H9 (cell line): ENCODE results near the gene TMEM209. TPM values are rescaled to one million over a fixed set of nuclear protein-coding genes. Genes with fewer than 3 reads are reported as not detected.

Source experiments
- DNase-seq: peaks from one replicate; pipeline ENCODE4 v3.0.0-alpha.2; 2017
- H2AFZ ChIP-seq: one replicate; pipeline ENCODE4 v1.6.1; 2013; ENCODE audit warnings: mild to moderate bottlenecking, low read length, control low read depth, moderate library complexity
- H2AK5ac ChIP-seq: 2 replicates; pipeline ENCODE4 v1.6.1; 2013; ENCODE audit warnings: low read length, control low read depth, mixed read lengths; ENCODE audit not compliant: insufficient read length
- H2BK120ac ChIP-seq: one replicate; pipeline ENCODE4 v1.6.1; 2013; ENCODE audit warnings: low read depth, mild to moderate bottlenecking, low read length, control low read depth, inconsistent platforms; ENCODE audit not compliant: poor library complexity, severe bottlenecking
- H2BK12ac ChIP-seq: 2 replicates; pipeline ENCODE4 v1.6.1; 2013; ENCODE audit warnings: low read length, control low read depth, mixed read lengths, low read depth; ENCODE audit not compliant: insufficient read length
- H2BK15ac ChIP-seq: 2 replicates; pipeline ENCODE4 v1.6.1; 2013; ENCODE audit warnings: low read depth, low read length, control low read depth
- H2BK20ac ChIP-seq: one replicate; pipeline ENCODE4 v1.6.1; 2013; ENCODE audit warnings: low read depth, mild to moderate bottlenecking, low read length, control low read depth, inconsistent platforms; ENCODE audit not compliant: poor library complexity, severe bottlenecking
- H2BK5ac ChIP-seq: 2 replicates; pipeline ENCODE4 v1.6.1; 2013; ENCODE audit warnings: low read length, control low read depth, mixed read lengths; ENCODE audit not compliant: insufficient read length
- H3K14ac ChIP-seq: 2 replicates; pipeline ENCODE4 v1.6.1; 2013; ENCODE audit warnings: low read length, control low read depth; ENCODE audit not compliant: insufficient read depth
- H3K18ac ChIP-seq: 2 replicates; pipeline ENCODE4 v1.6.1; 2013; ENCODE audit warnings: low read depth, mild to moderate bottlenecking, mixed read lengths, low read length, control low read depth; ENCODE audit not compliant: insufficient read length
- H3K23ac ChIP-seq: 2 replicates; pipeline ENCODE4 v1.6.1; 2013; ENCODE audit warnings: low read length, control low read depth, mixed read lengths, low read depth; ENCODE audit not compliant: insufficient read length
- H3K23me2 ChIP-seq: 2 replicates; pipeline ENCODE4 v1.6.1; 2013; ENCODE audit warnings: low read depth, mild to moderate bottlenecking, mixed read lengths, low read length, control low read depth; ENCODE audit not compliant: insufficient read length, poor library complexity, severe bottlenecking
- H3K27ac ChIP-seq: 2 replicates; pipeline ENCODE4 v1.5.1; 2013; ENCODE audit warnings: low read length, control low read depth, mixed read lengths, low read depth; ENCODE audit not compliant: insufficient read length
- H3K27me3 ChIP-seq: 2 replicates; pipeline ENCODE4 v1.6.1; 2013; ENCODE audit warnings: low read length, control low read depth, inconsistent platforms; ENCODE audit not compliant: insufficient read depth
- H3K4ac ChIP-seq: 2 replicates; pipeline ENCODE4 v1.6.1; 2013; ENCODE audit warnings: low read depth, mild to moderate bottlenecking, control low read depth, inconsistent platforms, low read length, moderate library complexity
- H3K4me1 ChIP-seq: 2 replicates; pipeline ENCODE4 v1.6.1; 2013; ENCODE audit warnings: low read length, control low read depth, inconsistent platforms; ENCODE audit not compliant: insufficient read depth
- H3K4me2 ChIP-seq: 2 replicates; pipeline ENCODE4 v1.6.1; 2013; ENCODE audit warnings: low read length, control low read depth, mixed read lengths; ENCODE audit not compliant: insufficient read length, insufficient read depth
- H3K56ac ChIP-seq: 2 replicates; pipeline ENCODE4 v1.6.1; 2013; ENCODE audit warnings: low read depth, mild to moderate bottlenecking, mixed read lengths, low read length, control low read depth; ENCODE audit not compliant: insufficient read length
- H3K79me1 ChIP-seq: 2 replicates; pipeline ENCODE4 v1.6.1; 2013; ENCODE audit warnings: low read depth, mild to moderate bottlenecking, moderate library complexity, low read length, control low read depth, inconsistent platforms; ENCODE audit not compliant: insufficient read depth, poor library complexity, severe bottlenecking
- H3K79me2 ChIP-seq: 2 replicates; pipeline ENCODE4 v1.6.1; 2013; ENCODE audit warnings: low read length, control low read depth, inconsistent platforms; ENCODE audit not compliant: insufficient read depth
- H3K9ac ChIP-seq: 2 replicates; pipeline ENCODE4 v1.6.1; 2013; ENCODE audit warnings: low read length, control low read depth, mixed read lengths; ENCODE audit not compliant: insufficient read length; ENCODE audit errors: extremely low read depth
- H3K9me3 ChIP-seq: one replicate; pipeline ENCODE4 v1.6.1; 2013; ENCODE audit warnings: low read depth, low read length, inconsistent platforms; ENCODE audit not compliant: control insufficient read depth
- H3T11ph ChIP-seq: one replicate; pipeline ENCODE4 v1.6.1; 2013; ENCODE audit warnings: mild to moderate bottlenecking, low read length, control low read depth, inconsistent platforms
- H4K20me1 ChIP-seq: one replicate; pipeline ENCODE4 v1.6.1; 2013; ENCODE audit not compliant: control insufficient read depth, insufficient read length, insufficient read depth
- H4K5ac ChIP-seq: 2 replicates; pipeline ENCODE4 v1.6.1; 2013; ENCODE audit warnings: low read depth, mild to moderate bottlenecking, mixed read lengths, low read length, control low read depth; ENCODE audit not compliant: insufficient read length
- H4K8ac ChIP-seq: replicated peaks from 2 replicates; pipeline ENCODE4 v1.6.1; 2013; ENCODE audit warnings: low read length, control low read depth, mixed read lengths, low read depth; ENCODE audit not compliant: insufficient read length
- H4K91ac ChIP-seq: 2 replicates; pipeline ENCODE4 v1.6.1; 2013; ENCODE audit warnings: low read depth, mild to moderate bottlenecking, moderate library complexity, mixed read lengths, low read length, control low read depth; ENCODE audit not compliant: insufficient read length
- H3K27ac Mint-ChIP-seq, 3 experiments: 2 replicates in 2 of 3; 3 replicates in 1 of 3; pipeline ENCODE4 v1.8.0; 2020 to 2021; ENCODE audit warnings: mixed read lengths in 3 of 3, mild to moderate bottlenecking in 1 of 3, moderate library complexity in 1 of 3
- H3K27me3 Mint-ChIP-seq: 2 replicates; pipeline ENCODE4 v1.8.0; 2021; ENCODE audit warnings: low read depth, mild to moderate bottlenecking, moderate library complexity, mixed read lengths
- H3K36me3 Mint-ChIP-seq, 3 experiments: 2 replicates in 2 of 3; 3 replicates in 1 of 3; pipeline ENCODE4 v1.8.0; 2020 to 2021; ENCODE audit warnings: low read depth in 3 of 3, mixed read lengths in 3 of 3; ENCODE audit not compliant: insufficient read depth in 1 of 3
- H3K4me1 Mint-ChIP-seq, 2 experiments: 2 replicates each; pipeline ENCODE4 v1.8.0; 2020; ENCODE audit warnings: mixed read lengths in 2 of 2
- H3K4me3 Mint-ChIP-seq, 2 experiments: 2 replicates in 1 of 2; 3 replicates in 1 of 2; pipeline ENCODE4 v1.8.0; 2020 to 2021; ENCODE audit warnings: mild to moderate bottlenecking in 2 of 2, mixed read lengths in 2 of 2, moderate library complexity in 1 of 2
- H3K9me3 Mint-ChIP-seq, 2 experiments: 2 replicates in 1 of 2; 3 replicates in 1 of 2; pipeline ENCODE4 v1.8.0; 2020; ENCODE audit warnings: mild to moderate bottlenecking in 2 of 2, mixed read lengths in 2 of 2, moderate library complexity in 1 of 2
- CTCF ChIP-seq: fragments of 200-600 bp; sonication (generic); conservative IDR thresholded peaks from 3 replicates; pipeline ENCODE4 v1.8.0; 2021; ENCODE audit warnings: antibody characterized with exemption, mild to moderate bottlenecking
- WGBS: extraction: QIAGEN DNeasy Blood & Tissue Kit; methylation state at CpG from one replicate; pipeline ENCODE4 v1.1.7; 2013; ENCODE audit warnings: missing lambda C conversion rate, low lambda C conversion rate, mixed read lengths; ENCODE audit not compliant: insufficient read length; ENCODE audit errors: extremely low coverage; 5-methylcytosine and 5-hydroxymethylcytosine counted together
- total RNA-seq: library from RNA; stranded (reverse); gene quantifications from 2 replicates; pipeline ENCODE4 v1.2.1, GENCODE V29; 2021

Gene TMEM209
- total RNA-seq, 1 experiment from 2014 or later = 30.8 TPM

- H3K4me1 Mint-ChIP-seq = peaks cover 11 to 14% of the 10 kb centered on the region in 2 experiments
- no peaks in the 10 kb centered on the region for H4K20me1 ChIP-seq
- no peak overlapping the region for H3K14ac ChIP-seq
- no peak overlapping the region for H3K56ac ChIP-seq
- no peak overlapping the region for H2AFZ ChIP-seq
- no peaks in the 10 kb centered on the region for H3K23me2 ChIP-seq
- H3K23ac ChIP-seq = no peak overlapping the region
- no peak overlapping the region for H2BK5ac ChIP-seq
- H3K79me1 ChIP-seq = no peaks in the 10 kb centered on the region
- peak overlapping the region in 1 of 3 experiments; percentile 19; a peak in 1 of 7 replicates for H3K27ac Mint-ChIP-seq
- no peak overlapping the region for H2BK120ac ChIP-seq
- H3T11ph ChIP-seq = no peak overlapping the region
- no CpG with 5 or more reads among the region's 1 CpG for WGBS
- H3K9me3 ChIP-seq = no peaks in the 10 kb centered on the region
- no peaks in the 10 kb centered on the region for H3K4me1 ChIP-seq
- peaks cover 0 to 13% (median 0%) of the 10 kb centered on the region in 3 experiments; a peak in 3 of 7 replicates for H3K36me3 Mint-ChIP-seq
- TF ChIP-seq CTCF = no peak
- H3K79me2 ChIP-seq = no peaks in the 10 kb centered on the region
- H4K5ac ChIP-seq = no peak overlapping the region
- H3K4me2 ChIP-seq = no peak overlapping the region
- H2AK5ac ChIP-seq = no peak overlapping the region
- no peak overlapping the region for H2BK15ac ChIP-seq
- no peak overlapping the region for H3K18ac ChIP-seq
- no peak overlapping the region for H3K27ac ChIP-seq
- H3K27me3 ChIP-seq = no peaks in the 10 kb centered on the region
- H4K8ac ChIP-seq = no peak overlapping the region
- peaks cover 5% of the 10 kb centered on the region; the same call in 1 of the 2 replicates for H3K27me3 Mint-ChIP-seq
- no peak overlapping the region for H4K91ac ChIP-seq
- H2BK12ac ChIP-seq = no peak overlapping the region
- H3K4ac ChIP-seq = no peak overlapping the region
- H3K9ac ChIP-seq = no peak overlapping the region
- peaks cover 0 to 5% of the 10 kb centered on the region in 2 experiments; a peak in 3 of 5 replicates for H3K9me3 Mint-ChIP-seq
- DNase-seq = no peak
- peak overlapping the region in 1 of 2 experiments; percentile 1; a peak in 1 of 5 replicates for H3K4me3 Mint-ChIP-seq
- no peak overlapping the region for H2BK20ac ChIP-seq
These were observed 18.4 kb upstream of the TMEM209 start for GRCh38 chr7:130223646-130224045.
